A673 (cell line): ENCODE measurements around the gene ZNF322. TPM values are rescaled to one million over a fixed set of nuclear protein-coding genes. Genes with fewer than 3 reads are reported as not detected.

ENCODE experiments used
- BruUV-seq: library from RNA; stranded (reverse); fragments of 400-500 nt; replicated peaks from 2 replicates; lab custom pipeline; 2021; lab: Mats Ljungman, UMichigan
- CTCF ChIA-PET: fragments of 300-600 bp; sonication (Branson Sonifier 250); formaldehyde crosslinking; loops from one replicate; lab custom pipeline; 2022; ENCODE audit warnings: antibody characterized with exemption; lab: Charles Lee
- POLR2A ChIA-PET: fragments of 300-600 bp; sonication (Branson Sonifier 250); formaldehyde crosslinking; loops from one replicate; lab custom pipeline; 2022; ENCODE audit warnings: antibody characterized with exemption; ENCODE audit not compliant: low non-redundant PET; lab: Charles Lee
- DNase-seq: peaks from one replicate; pipeline ENCODE4 v3.0.0-alpha.2; 2015; ENCODE audit warnings: low spot score
- H3K27ac ChIP-seq: fragments of 200-600 bp; sonication (generic); 2 replicates; pipeline ENCODE4 v1.5.1; 2016; ENCODE audit warnings: mixed run types, low read depth, mild to moderate bottlenecking, mixed read lengths, antibody characterized with exemption, low read length; ENCODE audit not compliant: poor library complexity, severe bottlenecking
- H3K27me3 ChIP-seq: fragments of 200-600 bp; sonication (generic); replicated peaks from 2 replicates; pipeline ENCODE4 v1.6.1; 2017; ENCODE audit warnings: mixed run types, low read depth, mild to moderate bottlenecking, mixed read lengths, antibody characterized with exemption, low read length; ENCODE audit not compliant: insufficient read depth, poor library complexity
- H3K36me3 ChIP-seq: fragments of 200-600 bp; sonication (generic); 2 replicates; pipeline ENCODE4 v1.6.1; 2016; ENCODE audit warnings: mixed run types, mild to moderate bottlenecking, mixed read lengths, antibody characterized with exemption, low read length; ENCODE audit not compliant: insufficient read depth, poor library complexity, severe bottlenecking
- H3K4me1 ChIP-seq: fragments of 200-600 bp; sonication (generic); 2 replicates; pipeline ENCODE4 v1.6.1; 2017; ENCODE audit warnings: mixed run types, mild to moderate bottlenecking, mixed read lengths, antibody characterized with exemption, low read length; ENCODE audit not compliant: insufficient read depth, poor library complexity, severe bottlenecking
- H3K4me3 ChIP-seq: fragments of 200-600 bp; sonication (generic); 2 replicates; pipeline ENCODE4 v1.5.1; 2016; ENCODE audit warnings: low read depth, mixed run types, mild to moderate bottlenecking, mixed read lengths, low read length; ENCODE audit not compliant: poor library complexity, severe bottlenecking
- H3K9me3 ChIP-seq: fragments of 200-600 bp; sonication (generic); 2 replicates; pipeline ENCODE4 v1.6.1; 2016; ENCODE audit warnings: mixed run types, low read depth, mild to moderate bottlenecking, mixed read lengths, antibody characterized with exemption, low read length; ENCODE audit not compliant: poor library complexity, severe bottlenecking
- EZH2 ChIP-seq: fragments of 200-600 bp; sonication (generic); IDR thresholded peaks from 2 replicates; pipeline ENCODE4 v1.6.1; 2017; ENCODE audit warnings: borderline replicate concordance, low read depth, mild to moderate bottlenecking, mixed read lengths, antibody characterized with exemption, low read length; ENCODE audit not compliant: poor library complexity, severe bottlenecking
- intact Hi-C: fragments of 100-400 bp; cut with micrococcal nuclease; formaldehyde crosslinking; loops from one replicate; pipeline ENCODE4 v1.10.0; 2022; ENCODE audit not compliant: unreplicated experiment
- total RNA-seq: library from RNA; stranded (reverse); gene quantifications from 2 replicates; pipeline ENCODE4 v1.2.3, GENCODE V29; 2021
- TF ChIP-seq, protein P1 (sequence below): fragments of 300-800, 200-600 bp; sonication (generic); conservative IDR thresholded peaks from 2 replicates; pipeline ENCODE4 v1.5.1; 2017; ENCODE audit warnings: low read depth, mild to moderate bottlenecking, antibody characterized with exemption, low read length, moderate library complexity, mixed read lengths

The ZNF322 gene
- total RNA-seq, 1 experiment from 2014 or later: 21.5 TPM

DNA sequence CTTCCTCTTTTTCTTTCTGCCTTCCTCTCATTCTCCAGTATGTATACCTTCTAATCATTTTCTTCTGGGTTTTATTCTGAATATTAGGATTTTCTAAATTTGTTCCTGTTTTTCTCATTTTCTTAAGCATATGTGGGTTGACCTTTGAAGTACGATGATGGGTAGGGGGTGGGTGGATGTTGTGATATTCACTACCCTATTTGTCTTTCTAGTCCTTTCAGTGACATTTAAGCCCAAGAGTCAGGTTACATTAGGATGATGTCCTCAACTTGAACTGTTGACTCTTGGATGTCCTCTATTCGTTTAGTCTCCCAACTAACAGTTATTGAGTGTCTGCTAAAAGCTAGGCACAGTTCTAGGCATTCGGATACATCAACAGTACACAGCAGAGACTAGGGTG is 55.5 kb downstream of the ZNF322 start:
- TF ChIP-seq, protein P1, sequence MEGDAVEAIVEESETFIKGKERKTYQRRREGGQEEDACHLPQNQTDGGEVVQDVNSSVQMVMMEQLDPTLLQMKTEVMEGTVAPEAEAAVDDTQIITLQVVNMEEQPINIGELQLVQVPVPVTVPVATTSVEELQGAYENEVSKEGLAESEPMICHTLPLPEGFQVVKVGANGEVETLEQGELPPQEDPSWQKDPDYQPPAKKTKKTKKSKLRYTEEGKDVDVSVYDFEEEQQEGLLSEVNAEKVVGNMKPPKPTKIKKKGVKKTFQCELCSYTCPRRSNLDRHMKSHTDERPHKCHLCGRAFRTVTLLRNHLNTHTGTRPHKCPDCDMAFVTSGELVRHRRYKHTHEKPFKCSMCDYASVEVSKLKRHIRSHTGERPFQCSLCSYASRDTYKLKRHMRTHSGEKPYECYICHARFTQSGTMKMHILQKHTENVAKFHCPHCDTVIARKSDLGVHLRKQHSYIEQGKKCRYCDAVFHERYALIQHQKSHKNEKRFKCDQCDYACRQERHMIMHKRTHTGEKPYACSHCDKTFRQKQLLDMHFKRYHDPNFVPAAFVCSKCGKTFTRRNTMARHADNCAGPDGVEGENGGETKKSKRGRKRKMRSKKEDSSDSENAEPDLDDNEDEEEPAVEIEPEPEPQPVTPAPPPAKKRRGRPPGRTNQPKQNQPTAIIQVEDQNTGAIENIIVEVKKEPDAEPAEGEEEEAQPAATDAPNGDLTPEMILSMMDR: no peak
- TF ChIP-seq EZH2: no peak
- no TSS peak for BruUV-seq
- no peaks in the 10 kb centered on the region for H3K27me3 ChIP-seq
- peaks cover 4% of the 10 kb centered on the region for H3K36me3 ChIP-seq
- ChIA-PET CTCF (no interaction called here), POLR2A (no interaction called here)
- H3K4me1 ChIP-seq: no peaks in the 10 kb centered on the region
- no peak overlapping the region for H3K27ac ChIP-seq
- DNase-seq: no peak
- H3K9me3 ChIP-seq: no peaks in the 10 kb centered on the region
- H3K4me3 ChIP-seq: no peak overlapping the region
- intact Hi-C loops: no loop called here

DNA sequence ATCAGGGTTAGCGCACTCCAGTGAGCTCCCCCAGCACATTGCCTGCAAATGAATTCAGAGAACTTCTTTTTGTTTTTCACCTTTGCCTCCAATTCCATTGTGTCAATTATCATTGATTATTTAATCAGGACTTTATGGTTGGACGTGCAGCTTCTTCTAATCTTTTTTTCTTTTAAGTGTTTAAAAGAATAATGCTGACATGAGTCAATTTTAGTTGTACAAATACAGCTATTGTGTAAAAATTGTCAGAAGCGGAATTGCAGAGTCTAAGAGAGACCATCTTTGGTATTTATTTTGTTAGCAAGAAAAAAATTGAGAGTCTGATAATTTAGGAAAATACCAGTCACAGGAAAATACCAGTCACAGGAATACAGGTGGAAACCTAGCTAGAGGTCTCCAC is 57.3 kb downstream of the ZNF322 start:
- Histone ChIP-seq H3K27me3 (no peaks in the 10 kb centered on the region), H3K4me1 (no peaks in the 10 kb centered on the region), H3K27ac (no peak overlapping the region), H3K4me3 (no peak overlapping the region), H3K9me3 (no peaks in the 10 kb centered on the region), H3K36me3 (peaks cover 13% of the 10 kb centered on the region)
- no peak for TF ChIP-seq EZH2
- TF ChIP-seq, protein P1: no peak
- intact Hi-C loops: no loop called here
- no peak for DNase-seq
- no TSS peak for BruUV-seq
- ChIA-PET POLR2A (no interaction called here), CTCF (no interaction called here)

DNA sequence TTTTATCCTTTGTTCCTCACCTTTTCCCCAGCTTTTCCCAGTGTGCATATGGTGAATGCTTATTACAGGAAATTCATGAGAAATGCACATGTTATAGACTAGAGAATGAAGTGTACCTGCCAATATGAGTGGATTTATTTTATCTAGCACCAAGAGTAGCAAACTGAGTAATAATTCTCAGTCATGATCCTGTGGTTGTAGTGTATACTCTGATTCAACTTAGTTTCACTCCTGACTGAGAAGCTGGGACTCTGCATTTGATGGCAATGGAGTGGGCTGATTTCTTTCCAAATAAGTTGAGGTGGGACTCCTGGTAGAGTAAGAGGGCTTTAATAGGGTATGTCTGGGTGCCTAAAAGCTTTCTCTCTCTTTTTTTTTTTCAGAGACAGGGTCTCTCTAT is 58.8 kb downstream of the ZNF322 start:
- Histone ChIP-seq H3K27me3 (no peaks in the 10 kb centered on the region), H3K36me3 (peaks cover 13% of the 10 kb centered on the region), H3K9me3 (no peaks in the 10 kb centered on the region), H3K4me1 (no peaks in the 10 kb centered on the region), H3K27ac (no peak overlapping the region), H3K4me3 (no peak overlapping the region)
- TF ChIP-seq, protein P1: no peak
- TF ChIP-seq EZH2: no peak
- DNase-seq: no peak
- intact Hi-C loops: no loop called here
- POLR2A ChIA-PET: interaction anchor here (0.7 kb wide), 1 partner anchor 1406 kb away, joined by 4 read pairs; no protein-coding TSS in a partner anchor
- BruUV-seq: no TSS peak
- CTCF ChIA-PET: no interaction called here
